ENCODE data around the gene SBF2.

Gene SBF2

DNA sequence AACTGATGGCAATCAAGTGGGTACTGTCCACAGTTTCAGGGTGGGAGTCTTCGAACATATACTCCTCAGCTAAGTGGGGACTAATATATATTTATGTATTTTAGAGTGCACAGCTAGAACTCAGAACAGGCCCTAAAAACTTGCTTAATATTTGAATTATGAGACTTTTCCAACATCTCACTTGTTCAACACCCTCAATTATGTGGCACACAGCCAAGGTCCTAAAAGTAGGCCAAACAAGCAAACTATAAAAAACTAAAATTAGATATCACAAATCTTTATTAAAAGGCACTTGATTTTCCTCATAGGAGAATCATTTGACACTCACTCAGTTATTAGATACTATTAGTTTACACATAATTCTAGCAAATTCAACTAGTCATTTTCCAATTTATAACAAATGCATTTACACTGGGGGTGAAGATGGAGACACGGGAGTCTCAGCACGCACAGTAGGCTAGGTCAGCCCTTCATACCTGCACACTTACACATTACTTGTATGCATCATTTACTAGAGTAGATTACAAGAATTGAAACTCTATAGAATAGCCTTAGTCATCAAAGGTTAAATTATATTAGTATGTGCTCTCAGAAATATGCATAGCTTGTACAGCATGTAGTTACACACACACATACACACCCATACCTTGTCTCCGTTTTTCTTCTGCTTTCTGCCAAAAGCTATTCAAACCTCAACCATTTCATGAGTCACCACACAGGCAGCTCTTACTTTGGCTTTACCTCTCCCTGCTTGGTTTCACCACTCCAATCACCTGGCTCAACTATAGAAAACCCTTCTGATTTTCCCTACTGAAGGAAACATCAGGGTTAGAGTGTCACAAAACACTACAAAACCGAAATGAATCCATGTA lies 171.5 kb downstream of the SBF2 start:
- H3K4me3 ChIP-seq (ENCODE audit: low read depth, low read length): no peak overlapping the region
- TF ChIP-seq, protein P1, sequence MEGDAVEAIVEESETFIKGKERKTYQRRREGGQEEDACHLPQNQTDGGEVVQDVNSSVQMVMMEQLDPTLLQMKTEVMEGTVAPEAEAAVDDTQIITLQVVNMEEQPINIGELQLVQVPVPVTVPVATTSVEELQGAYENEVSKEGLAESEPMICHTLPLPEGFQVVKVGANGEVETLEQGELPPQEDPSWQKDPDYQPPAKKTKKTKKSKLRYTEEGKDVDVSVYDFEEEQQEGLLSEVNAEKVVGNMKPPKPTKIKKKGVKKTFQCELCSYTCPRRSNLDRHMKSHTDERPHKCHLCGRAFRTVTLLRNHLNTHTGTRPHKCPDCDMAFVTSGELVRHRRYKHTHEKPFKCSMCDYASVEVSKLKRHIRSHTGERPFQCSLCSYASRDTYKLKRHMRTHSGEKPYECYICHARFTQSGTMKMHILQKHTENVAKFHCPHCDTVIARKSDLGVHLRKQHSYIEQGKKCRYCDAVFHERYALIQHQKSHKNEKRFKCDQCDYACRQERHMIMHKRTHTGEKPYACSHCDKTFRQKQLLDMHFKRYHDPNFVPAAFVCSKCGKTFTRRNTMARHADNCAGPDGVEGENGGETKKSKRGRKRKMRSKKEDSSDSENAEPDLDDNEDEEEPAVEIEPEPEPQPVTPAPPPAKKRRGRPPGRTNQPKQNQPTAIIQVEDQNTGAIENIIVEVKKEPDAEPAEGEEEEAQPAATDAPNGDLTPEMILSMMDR (IDR thresholded peaks at IDR 0.05; ENCODE audit: borderline replicate concordance, insufficient read depth, low read depth, low read length): no peak

DNA sequence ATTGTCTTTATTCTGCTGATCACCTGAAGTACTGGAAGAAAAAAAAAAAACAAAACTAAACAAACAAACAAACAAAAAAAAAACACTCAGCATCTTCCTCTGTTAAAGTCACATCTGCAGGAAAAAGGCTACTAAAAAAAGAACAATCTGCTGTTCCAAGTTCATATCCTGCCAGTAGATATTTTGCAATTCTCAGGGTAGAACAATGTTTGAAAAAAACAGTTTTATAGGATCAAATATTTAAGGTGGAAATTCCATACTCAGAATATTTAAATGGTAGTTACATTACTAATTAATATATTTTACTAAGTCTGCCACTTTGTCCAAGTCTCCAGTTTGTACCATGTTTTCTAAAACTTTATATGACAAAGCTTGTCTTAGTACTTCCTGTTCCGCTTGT lies 175.2 kb downstream of the SBF2 start:
- H3K4me3 ChIP-seq (ENCODE audit: low read depth, low read length): no peak overlapping the region
- TF ChIP-seq, protein P1 (IDR thresholded peaks at IDR 0.05; ENCODE audit: borderline replicate concordance, insufficient read depth, low read depth, low read length): no peak

DNA sequence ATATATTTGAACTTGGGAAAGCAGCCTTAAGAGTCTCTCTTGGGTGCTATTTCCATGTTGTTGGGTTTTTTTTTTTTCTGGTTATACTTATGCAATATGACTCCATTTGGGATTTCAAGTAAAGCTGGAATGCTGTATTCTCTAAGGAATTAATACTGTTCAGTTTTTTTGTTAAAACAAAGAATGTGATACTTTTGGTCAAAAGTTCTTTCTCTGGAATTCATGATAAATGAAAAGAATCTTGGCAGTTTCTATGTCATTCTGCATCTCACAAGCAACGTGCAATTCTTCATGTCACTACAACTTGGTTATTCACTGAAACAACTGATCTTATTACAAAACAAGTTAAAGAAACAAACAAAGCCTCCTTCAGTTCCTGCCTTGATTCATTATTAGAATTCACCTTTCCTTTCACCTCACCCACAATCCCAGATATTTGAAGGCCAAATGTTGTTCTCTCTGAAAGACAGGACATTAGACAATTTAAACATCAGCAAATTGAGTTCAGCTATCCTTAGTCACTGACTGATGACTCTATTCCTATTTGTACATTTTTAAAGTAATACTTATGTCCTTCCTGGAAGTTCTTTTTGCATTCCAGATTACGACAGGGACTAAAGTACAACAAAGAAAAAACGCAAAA lies 176.2 kb downstream of the SBF2 start:
- TF ChIP-seq, protein P1 (IDR thresholded peaks at IDR 0.05; ENCODE audit: borderline replicate concordance, insufficient read depth, low read depth, low read length): no peak
- no peak overlapping the region for H3K4me3 ChIP-seq (ENCODE audit: low read depth, low read length)

DNA sequence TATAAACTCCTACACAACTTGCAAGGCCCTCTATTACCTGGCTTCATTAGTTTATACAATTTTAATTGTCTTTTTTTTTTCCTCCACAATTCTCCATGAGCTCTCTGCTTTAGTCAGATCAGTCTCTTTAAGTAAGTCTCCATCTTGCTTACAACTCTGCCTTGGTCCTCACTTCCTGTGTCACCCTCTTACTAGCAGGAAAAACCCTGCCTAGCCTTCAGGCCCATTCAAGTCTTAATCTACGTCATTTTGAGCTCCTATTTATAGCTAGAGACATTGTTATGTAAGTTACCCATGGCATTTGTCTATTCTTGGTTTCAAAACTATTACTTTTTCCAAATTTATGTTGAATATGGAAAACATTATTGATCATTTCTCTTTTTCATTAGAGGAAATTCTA lies 177.4 kb downstream of the SBF2 start:
- H3K4me3 ChIP-seq (ENCODE audit: low read depth, low read length): no peak overlapping the region
- TF ChIP-seq, protein P1 (IDR thresholded peaks at IDR 0.05; ENCODE audit: borderline replicate concordance, insufficient read depth, low read depth, low read length): no peak

DNA sequence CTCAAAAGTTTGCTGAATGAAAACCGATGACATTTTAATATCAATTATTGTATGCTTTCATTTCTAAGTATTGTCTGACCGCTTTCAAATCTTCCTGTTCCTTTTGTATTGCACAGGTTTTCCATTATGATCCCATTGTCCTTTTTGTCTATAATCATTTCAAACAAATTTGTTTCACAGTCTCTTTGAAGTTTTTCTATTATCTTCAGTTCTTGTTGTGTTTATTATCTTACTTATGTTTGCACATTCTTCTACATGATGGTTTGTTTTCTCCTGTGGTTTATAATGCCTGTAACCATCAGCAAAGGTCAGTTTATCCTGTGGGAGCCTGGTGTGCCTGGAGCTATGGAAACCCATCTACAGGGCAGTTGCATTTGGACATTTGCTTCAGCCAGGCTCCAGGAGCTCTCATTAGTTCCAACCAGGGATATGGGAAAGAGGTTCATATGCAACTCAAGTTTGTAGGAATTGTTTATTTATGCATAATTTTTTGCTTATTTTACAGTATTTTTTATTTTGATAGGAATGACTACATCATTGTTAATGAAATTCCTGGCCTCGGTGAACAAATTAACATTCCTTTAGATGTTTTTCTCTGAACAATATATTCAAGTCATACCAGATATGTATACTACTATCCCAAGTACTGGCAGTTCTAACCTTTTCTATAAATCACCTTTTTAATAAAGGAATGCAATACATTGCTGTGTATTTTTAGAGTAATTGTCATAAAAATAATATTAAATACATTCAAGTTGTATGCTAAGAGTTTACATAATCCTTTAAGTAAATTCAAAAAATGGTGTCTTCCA lies 179.2 kb downstream of the SBF2 start:
- H3K4me3 ChIP-seq (ENCODE audit: low read depth, low read length): no peak overlapping the region
- TF ChIP-seq, protein P1 (IDR thresholded peaks at IDR 0.05; ENCODE audit: borderline replicate concordance, insufficient read depth, low read depth, low read length): no peak

DNA sequence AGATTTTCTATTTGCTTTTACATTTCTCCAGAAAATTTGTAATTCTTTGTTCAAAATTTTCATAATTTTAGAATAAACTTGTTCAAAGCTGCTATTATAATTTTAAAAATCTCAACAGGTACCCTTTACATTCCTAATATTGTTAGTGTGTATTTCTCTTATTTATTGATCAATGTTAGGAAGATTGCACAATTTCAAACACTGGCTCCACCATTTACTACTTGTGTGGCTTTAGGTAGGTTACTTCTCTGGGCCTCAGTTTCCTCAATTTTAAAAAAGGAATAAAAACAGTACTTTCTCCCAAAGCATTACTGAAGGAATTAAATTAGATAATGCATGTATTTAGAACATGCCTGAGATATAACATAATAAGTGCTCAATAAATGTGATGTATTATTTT lies 180.2 kb downstream of the SBF2 start:
- TF ChIP-seq, protein P1 (IDR thresholded peaks at IDR 0.05; ENCODE audit: borderline replicate concordance, insufficient read depth, low read depth, low read length): no peak

More for the DNA sequence above, 180.2 kb downstream of the SBF2 start:
- H3K4me3 ChIP-seq (ENCODE audit: low read depth, low read length): no peak overlapping the region
